22Rv1 (cell line): ENCODE data around the gene NME7.
"Not testable (repeated sequence)": the region's sequence is repeated elsewhere in the genome, so short reads cannot be mapped to it uniquely, and the experiment has no call there.

Source experiments
- H3K27ac ChIP-seq: fragments of 450-650 bp; 2 replicates; pipeline ENCODE4 v1.5.1; 2017
- ZFX ChIP-seq: fragments of 450-650 bp; IDR thresholded peaks from 2 replicates; pipeline ENCODE4 v1.6.1; 2017; ENCODE audit warnings: antibody characterized with exemption, borderline replicate concordance
- TF ChIP-seq, protein P1 (sequence below): fragments of 450-650 bp; IDR thresholded peaks from 2 replicates; pipeline ENCODE4 v1.5.1; 2017; ENCODE audit warnings: mild to moderate bottlenecking

NME7 gene

GRCh38 chr1:169367686-169368405 is at the start of gene NME7, which contains the start of gene BLZF1:
Gene NME7 (minus strand): TSS chr1:169367797. CDS start chr1:169367710, 87 bp downstream.
Gene BLZF1 (plus strand): TSS chr1:169368195. CDS start chr1:169369523, 1,328 bp downstream.
- H3K27ac ChIP-seq, result peak within 1 kb of the TSS; percentile 86
- TF ChIP-seq ZFX, result no peak
- TF ChIP-seq, protein P1, sequence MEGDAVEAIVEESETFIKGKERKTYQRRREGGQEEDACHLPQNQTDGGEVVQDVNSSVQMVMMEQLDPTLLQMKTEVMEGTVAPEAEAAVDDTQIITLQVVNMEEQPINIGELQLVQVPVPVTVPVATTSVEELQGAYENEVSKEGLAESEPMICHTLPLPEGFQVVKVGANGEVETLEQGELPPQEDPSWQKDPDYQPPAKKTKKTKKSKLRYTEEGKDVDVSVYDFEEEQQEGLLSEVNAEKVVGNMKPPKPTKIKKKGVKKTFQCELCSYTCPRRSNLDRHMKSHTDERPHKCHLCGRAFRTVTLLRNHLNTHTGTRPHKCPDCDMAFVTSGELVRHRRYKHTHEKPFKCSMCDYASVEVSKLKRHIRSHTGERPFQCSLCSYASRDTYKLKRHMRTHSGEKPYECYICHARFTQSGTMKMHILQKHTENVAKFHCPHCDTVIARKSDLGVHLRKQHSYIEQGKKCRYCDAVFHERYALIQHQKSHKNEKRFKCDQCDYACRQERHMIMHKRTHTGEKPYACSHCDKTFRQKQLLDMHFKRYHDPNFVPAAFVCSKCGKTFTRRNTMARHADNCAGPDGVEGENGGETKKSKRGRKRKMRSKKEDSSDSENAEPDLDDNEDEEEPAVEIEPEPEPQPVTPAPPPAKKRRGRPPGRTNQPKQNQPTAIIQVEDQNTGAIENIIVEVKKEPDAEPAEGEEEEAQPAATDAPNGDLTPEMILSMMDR, result no peak

- no peak for TF ChIP-seq ZFX
- TF ChIP-seq, protein P1, result no peak
- H3K27ac ChIP-seq, result no peak overlapping the region
Observed at GRCh38 chr1:169414952-169415351, 47.4 kb upstream of the NME7 start.

DNA sequence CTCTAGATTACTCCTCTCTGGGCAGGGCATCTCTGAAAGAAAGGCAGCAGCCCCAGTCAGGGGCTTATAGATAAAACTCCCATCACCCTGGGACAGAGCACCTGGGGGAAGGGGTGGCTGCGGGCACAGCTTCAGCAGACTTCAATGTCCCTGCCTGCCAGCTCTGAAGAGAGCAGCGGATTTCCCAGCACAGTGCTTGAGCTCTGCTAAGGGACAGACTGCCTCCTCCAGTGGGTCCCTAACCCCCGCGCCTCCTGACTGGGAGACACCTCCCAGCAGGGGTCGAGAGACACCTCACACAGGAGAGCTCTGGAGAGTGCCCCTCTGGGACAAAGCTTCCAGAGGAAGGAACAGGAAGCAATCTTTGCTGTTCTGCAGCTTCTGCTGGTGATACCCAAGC is 40.7 kb upstream of the NME7 start:
- not testable (repeated sequence) for H3K27ac ChIP-seq

DNA sequence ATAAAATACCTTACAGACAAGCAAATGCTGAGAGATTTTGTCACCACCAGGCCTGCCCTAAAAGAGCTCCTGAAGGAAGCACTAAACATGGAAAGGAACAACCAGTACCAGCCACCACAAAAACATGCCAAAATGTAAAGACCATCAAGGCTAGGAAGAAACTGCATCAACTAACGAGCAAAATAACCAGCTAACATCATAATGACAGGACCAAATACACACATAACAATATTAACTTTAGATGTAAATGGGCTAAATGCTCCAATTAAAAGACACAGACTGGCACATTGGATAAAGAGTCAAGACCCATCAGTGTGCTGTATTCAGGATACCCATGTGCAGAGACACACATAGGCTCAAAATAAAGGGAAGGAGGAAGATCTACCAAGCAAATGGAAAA is 35.0 kb upstream of the NME7 start:
- H3K27ac ChIP-seq, result not testable (repeated sequence)

DNA sequence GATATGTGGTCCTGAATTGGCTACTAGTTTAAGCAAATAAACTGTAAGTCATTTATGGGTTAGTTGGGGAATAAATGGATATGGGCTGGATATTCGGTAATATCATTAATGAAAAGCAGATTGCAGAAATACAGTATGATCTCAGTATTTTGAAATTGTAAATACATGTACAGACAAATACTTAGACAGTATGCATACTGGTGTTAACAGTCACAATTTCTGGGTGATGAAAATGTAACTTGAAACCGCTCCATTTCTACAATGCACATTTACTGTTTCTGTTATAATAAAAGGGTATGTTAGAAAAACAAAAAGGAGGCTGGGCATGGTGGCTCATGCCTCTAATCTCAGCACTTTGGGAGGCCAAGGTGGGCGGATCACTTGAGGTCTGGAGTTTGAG is 28.4 kb upstream of the NME7 start:
- no peak overlapping the region for H3K27ac ChIP-seq
- TF ChIP-seq, protein P1, result no peak
- no peak for TF ChIP-seq ZFX

DNA sequence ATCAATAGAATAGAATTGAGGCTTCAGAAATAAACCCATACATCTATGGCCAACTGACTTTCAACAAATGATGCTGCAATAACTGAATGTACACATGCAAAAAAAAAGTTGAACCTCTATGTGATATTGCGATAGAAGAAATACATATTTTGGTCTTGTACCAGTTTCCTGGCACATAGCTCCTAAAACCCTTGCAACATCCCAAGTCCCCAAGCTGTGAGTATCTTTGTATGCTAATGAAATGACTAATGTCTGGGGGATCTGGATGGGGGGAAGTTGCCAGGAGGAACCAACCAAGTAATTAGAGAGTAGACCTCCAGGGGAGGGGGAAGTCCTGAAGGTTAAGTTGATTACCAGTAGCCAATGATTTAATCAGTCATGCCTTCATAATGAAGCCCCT is 24.8 kb upstream of the NME7 start:
- H3K27ac ChIP-seq, result no peak overlapping the region
- no peak for TF ChIP-seq ZFX
- TF ChIP-seq, protein P1, result no peak

DNA sequence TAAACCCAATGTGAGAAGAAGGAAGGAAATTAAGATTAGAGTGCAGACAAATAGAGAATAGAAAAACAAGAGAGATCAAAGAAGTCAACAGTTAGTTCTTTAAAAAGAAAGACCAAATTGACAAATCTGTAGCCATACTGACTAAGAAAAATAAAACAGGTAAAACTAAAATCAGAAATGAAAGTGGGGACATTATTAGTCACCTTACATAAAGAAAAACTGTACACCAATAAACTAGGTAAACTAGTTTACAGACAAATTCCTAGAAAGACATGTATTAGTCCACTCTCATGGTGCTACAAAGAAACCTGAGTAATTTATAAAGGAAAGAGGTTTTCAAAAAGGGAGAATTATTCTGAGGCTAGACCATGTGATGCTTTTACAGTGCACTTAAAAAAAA is 22.7 kb upstream of the NME7 start:
- H3K27ac ChIP-seq, result no peak overlapping the region
- TF ChIP-seq, protein P1, result no peak
- TF ChIP-seq ZFX, result no peak

GRCh38 chr1:169387399-169387798 is 19.8 kb upstream of the NME7 start:
- H3K27ac ChIP-seq, result no peak overlapping the region
- no peak for TF ChIP-seq ZFX
- TF ChIP-seq, protein P1, result no peak
